Measurements from ENCODE around the gene PPM1H. TPM values are rescaled to one million over a fixed set of nuclear protein-coding genes. Genes with fewer than 3 reads are reported as not detected.
"Not testable (repeated sequence)": the region's sequence is repeated elsewhere in the genome, so short reads cannot be mapped to it uniquely, and the experiment has no call there.

Gene PPM1H
- polyA plus RNA-seq, 1 experiment: 2.3 TPM

GRCh38 chr12:62891805-62892549 is 43.0 kb downstream of the PPM1H start:
- H3K36me3 ChIP-seq (ENCODE audit: control insufficient read depth, insufficient read depth, low read length): no peaks in the 10 kb centered on the region
- no peak overlapping the region for H3K4me3 ChIP-seq (ENCODE audit: low read depth, low read length)
- POLR2A ChIA-PET: no interaction called here
- no peak for DNase-seq (ENCODE audit: low read depth)
- no peaks in the 10 kb centered on the region for H3K27me3 ChIP-seq (ENCODE audit: control insufficient read depth, insufficient read depth, low read length)
- CTCF ChIA-PET: no interaction called here
- no peak for TF ChIP-seq CTCF (IDR thresholded peaks at IDR 0.05; ENCODE audit: insufficient read depth, low read depth, low read length)

GRCh38 chr12:62888454-62889110 is 46.4 kb downstream of the PPM1H start:
- H3K4me3 ChIP-seq (ENCODE audit: low read depth, low read length): no peak overlapping the region
- H3K36me3 ChIP-seq (ENCODE audit: control insufficient read depth, insufficient read depth, low read length): no peaks in the 10 kb centered on the region
- H3K27me3 ChIP-seq (ENCODE audit: control insufficient read depth, insufficient read depth, low read length): no peaks in the 10 kb centered on the region
- POLR2A ChIA-PET: no interaction called here
- no peak for DNase-seq (ENCODE audit: low read depth)
- no peak for TF ChIP-seq CTCF (IDR thresholded peaks at IDR 0.05; ENCODE audit: insufficient read depth, low read depth, low read length)
- CTCF ChIA-PET: no interaction called here

- ChIA-PET POLR2A (no interaction called here), CTCF (interaction anchor here (0.6 kb wide), 1 partner anchor 288 kb away, joined by 3 read pairs; no protein-coding TSS in a partner anchor)
- no peak for DNase-seq (ENCODE audit: low read depth)
- no peak for TF ChIP-seq CTCF (IDR thresholded peaks at IDR 0.05; ENCODE audit: insufficient read depth, low read depth, low read length)
- Histone ChIP-seq H3K4me3 (ENCODE audit: low read depth, low read length) (no peak overlapping the region), H3K36me3 (ENCODE audit: control insufficient read depth, insufficient read depth, low read length) (no peaks in the 10 kb centered on the region), H3K27me3 (ENCODE audit: control insufficient read depth, insufficient read depth, low read length) (no peaks in the 10 kb centered on the region)
Measured at GRCh38 chr12:62886796-62887195, 48.2 kb downstream of the PPM1H start.

GRCh38 chr12:62885242-62885641 is 49.7 kb downstream of the PPM1H start:
- Histone ChIP-seq H3K36me3 (ENCODE audit: control insufficient read depth, insufficient read depth, low read length) (no peaks in the 10 kb centered on the region), H3K4me3 (ENCODE audit: low read depth, low read length) (no peak overlapping the region), H3K27me3 (ENCODE audit: control insufficient read depth, insufficient read depth, low read length) (no peaks in the 10 kb centered on the region)
- DNase-seq (ENCODE audit: low read depth): no peak
- ChIA-PET POLR2A (no interaction called here), CTCF (no interaction called here)
- TF ChIP-seq CTCF (IDR thresholded peaks at IDR 0.05; ENCODE audit: insufficient read depth, low read depth, low read length): no peak

- not testable (repeated sequence) for H3K36me3 ChIP-seq (ENCODE audit: control insufficient read depth, insufficient read depth, low read length); H3K27me3 ChIP-seq (ENCODE audit: control insufficient read depth, insufficient read depth, low read length); H3K4me3 ChIP-seq (ENCODE audit: low read depth, low read length); DNase-seq (ENCODE audit: low read depth)
- ChIA-PET POLR2A (interaction anchor here (0.7 kb wide), 1 partner anchor 16 kb away, joined by 5 read pairs; no protein-coding TSS in a partner anchor), CTCF (interaction anchor here (0.6 kb wide), 1 partner anchor 8 kb away, joined by 3 read pairs; no protein-coding TSS in a partner anchor)
Measured at GRCh38 chr12:62884832-62885231, 50.1 kb downstream of the PPM1H start.

Measured in BJ (cell line).